ENCODE measurements around the gene PLCXD1.
"Not testable (repeated sequence)": the region's sequence is repeated elsewhere in the genome, so short reads cannot be mapped to it uniquely, and the experiment has no call there.

The PLCXD1 gene

GRCh38 chrX:258291-259040 lies 22.7 kb upstream of the PLCXD1 start:
- TF ChIP-seq, protein P1, sequence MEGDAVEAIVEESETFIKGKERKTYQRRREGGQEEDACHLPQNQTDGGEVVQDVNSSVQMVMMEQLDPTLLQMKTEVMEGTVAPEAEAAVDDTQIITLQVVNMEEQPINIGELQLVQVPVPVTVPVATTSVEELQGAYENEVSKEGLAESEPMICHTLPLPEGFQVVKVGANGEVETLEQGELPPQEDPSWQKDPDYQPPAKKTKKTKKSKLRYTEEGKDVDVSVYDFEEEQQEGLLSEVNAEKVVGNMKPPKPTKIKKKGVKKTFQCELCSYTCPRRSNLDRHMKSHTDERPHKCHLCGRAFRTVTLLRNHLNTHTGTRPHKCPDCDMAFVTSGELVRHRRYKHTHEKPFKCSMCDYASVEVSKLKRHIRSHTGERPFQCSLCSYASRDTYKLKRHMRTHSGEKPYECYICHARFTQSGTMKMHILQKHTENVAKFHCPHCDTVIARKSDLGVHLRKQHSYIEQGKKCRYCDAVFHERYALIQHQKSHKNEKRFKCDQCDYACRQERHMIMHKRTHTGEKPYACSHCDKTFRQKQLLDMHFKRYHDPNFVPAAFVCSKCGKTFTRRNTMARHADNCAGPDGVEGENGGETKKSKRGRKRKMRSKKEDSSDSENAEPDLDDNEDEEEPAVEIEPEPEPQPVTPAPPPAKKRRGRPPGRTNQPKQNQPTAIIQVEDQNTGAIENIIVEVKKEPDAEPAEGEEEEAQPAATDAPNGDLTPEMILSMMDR (IDR thresholded peaks at IDR 0.05), result no peak
- H3K4me1 ChIP-seq, result no peaks in the 10 kb centered on the region
- DNase-seq, result no peak
- no peak overlapping the region for H3K4me3 ChIP-seq
- H3K27ac ChIP-seq, result no peak overlapping the region
- H3K36me3 ChIP-seq, result no peaks in the 10 kb centered on the region
- intact Hi-C loops (cut with DNase I; ENCODE audit: low total_unique reads), result no loop called here
- H3K9me3 ChIP-seq, result no peaks in the 10 kb centered on the region
- peaks cover 0 to 35% of the 10 kb centered on the region in 2 donors for H3K27me3 ChIP-seq

GRCh38 chrX:259692-260355 lies 21.4 kb upstream of the PLCXD1 start:
- TF ChIP-seq, protein P1 (IDR thresholded peaks at IDR 0.05), result no peak
- H3K27ac ChIP-seq, result no peak overlapping the region
- peaks cover 0 to 35% of the 10 kb centered on the region in 2 donors for H3K27me3 ChIP-seq
- intact Hi-C loops (cut with DNase I; ENCODE audit: low total_unique reads), result no loop called here
- H3K36me3 ChIP-seq, result no peaks in the 10 kb centered on the region
- no peak for DNase-seq
- H3K9me3 ChIP-seq, result no peaks in the 10 kb centered on the region
- no peaks in the 10 kb centered on the region for H3K4me1 ChIP-seq
- no peak overlapping the region for H3K4me3 ChIP-seq

DNA sequence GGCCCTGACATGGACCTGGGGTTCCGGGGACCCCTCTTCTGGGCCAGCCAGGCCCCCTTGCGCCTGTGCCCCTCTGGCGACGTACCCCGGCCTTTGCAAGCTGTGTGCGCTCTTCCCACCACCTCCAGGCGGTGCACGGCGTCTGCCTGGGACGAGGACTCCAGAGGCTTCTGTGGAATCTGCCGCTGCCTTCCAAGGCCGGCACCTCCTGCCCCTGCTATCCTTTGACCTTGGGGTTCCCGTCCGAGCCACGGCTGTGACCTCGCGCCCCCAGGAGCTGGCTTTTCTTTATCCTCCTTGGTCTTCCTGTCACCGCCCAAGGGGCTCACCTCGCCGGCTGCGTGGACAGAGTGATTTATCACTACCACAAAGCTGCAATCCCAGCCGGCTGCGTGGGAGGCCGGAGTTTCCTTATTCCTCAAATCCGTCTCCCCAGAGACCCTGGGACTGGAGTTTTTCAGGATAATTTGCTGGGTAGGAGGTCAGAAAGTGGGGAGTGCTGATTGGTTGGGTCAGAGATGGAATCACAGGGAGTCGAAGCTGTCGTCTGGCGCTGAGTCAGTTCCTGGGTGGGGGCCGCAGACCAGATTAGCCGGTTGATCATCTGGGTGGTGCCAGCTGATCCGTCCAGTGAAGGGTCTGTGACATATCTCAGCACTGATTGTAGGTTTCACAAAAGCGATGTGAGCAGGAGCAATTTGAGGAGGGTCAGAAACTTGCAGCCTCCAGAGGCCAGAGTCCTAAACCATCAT lies 19.8 kb upstream of the PLCXD1 start:
- Histone ChIP-seq H3K36me3 (no peaks in the 10 kb centered on the region), H3K9me3 (no peaks in the 10 kb centered on the region), H3K27ac (no peak overlapping the region), H3K4me1 (no peaks in the 10 kb centered on the region), H3K27me3 (peaks cover 0 to 35% of the 10 kb centered on the region in 2 donors), H3K4me3 (no peak overlapping the region)
- no peak for DNase-seq
- intact Hi-C loops (cut with DNase I; ENCODE audit: low total_unique reads), result no loop called here
- TF ChIP-seq, protein P1 (IDR thresholded peaks at IDR 0.05), result no peak

GRCh38 chrX:261919-262352 lies 19.2 kb upstream of the PLCXD1 start:
- no peaks in the 10 kb centered on the region for H3K9me3 ChIP-seq
- DNase-seq, result no peak
- no peaks in the 10 kb centered on the region for H3K4me1 ChIP-seq
- no peaks in the 10 kb centered on the region for H3K36me3 ChIP-seq
- intact Hi-C loops (cut with DNase I; ENCODE audit: low total_unique reads), result no loop called here
- H3K27me3 ChIP-seq, result peaks cover 0 to 32% of the 10 kb centered on the region in 2 donors
- H3K4me3 ChIP-seq, result no peak overlapping the region
- TF ChIP-seq, protein P1 (IDR thresholded peaks at IDR 0.05), result no peak
- no peak overlapping the region for H3K27ac ChIP-seq

GRCh38 chrX:262381-262909 lies 18.7 kb upstream of the PLCXD1 start:
- DNase-seq, result peak in 1 of 2 donors; percentile 45
- Histone ChIP-seq H3K36me3 (no peaks in the 10 kb centered on the region), H3K27me3 (peaks cover 0 to 28% of the 10 kb centered on the region in 2 donors), H3K27ac (no peak overlapping the region), H3K9me3 (no peaks in the 10 kb centered on the region), H3K4me3 (no peak overlapping the region), H3K4me1 (no peaks in the 10 kb centered on the region)
- TF ChIP-seq, protein P1 (IDR thresholded peaks at IDR 0.05), result no peak
- intact Hi-C loops (cut with DNase I; ENCODE audit: low total_unique reads), result no loop called here

GRCh38 chrX:264006-264405 lies 17.2 kb upstream of the PLCXD1 start:
- peak in 1 of 2 donors; percentile 47 for DNase-seq
- H3K27ac ChIP-seq; intact Hi-C loops (cut with DNase I; ENCODE audit: low total_unique reads); H3K36me3 ChIP-seq; H3K9me3 ChIP-seq; H3K4me1 ChIP-seq; H3K4me3 ChIP-seq: not testable (repeated sequence)
- peaks cover 0 to 15% of the 10 kb centered on the region in 2 donors for H3K27me3 ChIP-seq

Data from tibial artery (tissue), 4 donors.